ENCODE results near the gene DSCAML1.

The DSCAML1 gene

DNA sequence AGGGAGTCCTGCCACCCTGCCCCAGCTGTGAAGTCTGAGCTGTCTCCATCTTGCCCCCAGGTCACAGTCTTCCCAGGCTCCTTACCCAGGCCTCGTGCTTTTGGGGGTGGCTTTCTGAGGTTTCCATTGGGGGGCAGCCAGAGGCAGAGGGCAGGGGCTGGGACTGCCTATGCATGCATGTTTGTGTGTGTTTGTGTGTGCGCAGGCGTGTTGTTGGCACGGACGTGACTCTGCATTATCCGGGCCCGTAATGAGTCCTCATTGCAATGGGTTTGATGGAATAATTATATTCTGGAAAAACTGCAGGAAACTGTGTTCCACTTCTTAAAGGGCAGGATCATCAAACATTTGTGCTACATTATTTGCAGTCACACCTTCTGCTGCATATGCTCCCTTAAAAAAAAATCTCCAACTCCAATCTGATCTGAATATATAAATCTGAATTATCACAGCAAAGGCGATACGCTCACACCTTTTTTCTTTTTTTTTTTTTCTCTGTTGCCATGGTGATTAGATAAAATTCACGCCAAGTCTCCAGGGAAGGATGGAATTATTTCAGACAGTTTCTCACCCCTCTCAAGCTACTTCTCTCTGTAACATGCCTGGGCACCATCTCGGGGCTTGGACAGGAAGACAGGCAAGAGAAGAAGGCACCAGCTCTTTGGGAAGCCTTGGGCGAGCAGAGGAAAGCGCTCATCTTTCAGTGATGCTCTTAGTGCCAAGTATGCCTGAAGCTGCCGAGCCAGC, 45.9 kb downstream of the DSCAML1 start:
- no peak for DNase-seq

DNA sequence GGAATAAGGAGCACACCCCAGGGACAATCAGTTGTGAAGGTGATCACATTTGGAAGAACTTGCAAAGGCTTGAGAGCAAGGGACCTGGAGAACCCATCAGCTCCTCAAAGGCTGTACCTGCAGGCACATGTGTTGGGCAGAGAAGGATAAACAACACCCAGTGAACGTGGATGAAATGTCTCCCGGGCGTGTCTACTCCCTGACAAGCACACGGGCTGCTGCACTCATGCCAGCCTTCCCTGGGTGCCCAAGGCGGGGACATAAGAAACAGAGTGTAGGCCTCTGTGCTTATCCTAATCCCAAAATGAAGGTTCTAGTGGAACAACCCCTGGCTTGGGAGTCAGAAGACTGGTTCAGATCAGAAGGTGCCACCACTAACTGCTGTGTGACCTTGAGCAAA, 46.7 kb downstream of the DSCAML1 start:
- no peak for DNase-seq

DNA sequence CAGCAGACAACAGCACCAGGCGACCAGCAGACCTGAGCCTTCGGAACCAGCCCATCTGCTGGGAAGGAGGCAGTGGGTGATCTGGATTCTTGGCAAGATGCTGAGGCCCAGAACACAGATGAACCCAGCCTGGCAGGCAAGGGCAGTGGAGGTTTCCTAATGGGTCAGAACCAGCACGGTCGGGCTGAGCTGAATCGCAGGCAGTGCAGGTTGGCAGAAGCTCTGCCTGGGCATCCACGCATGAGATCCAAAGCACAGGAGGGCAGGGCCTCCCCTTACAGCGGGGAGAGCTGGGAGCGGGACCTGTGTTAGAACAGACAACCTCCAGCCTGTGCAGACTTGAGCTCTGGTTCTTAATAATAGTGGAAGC, 47.5 kb downstream of the DSCAML1 start:
- DNase-seq = no peak

DNA sequence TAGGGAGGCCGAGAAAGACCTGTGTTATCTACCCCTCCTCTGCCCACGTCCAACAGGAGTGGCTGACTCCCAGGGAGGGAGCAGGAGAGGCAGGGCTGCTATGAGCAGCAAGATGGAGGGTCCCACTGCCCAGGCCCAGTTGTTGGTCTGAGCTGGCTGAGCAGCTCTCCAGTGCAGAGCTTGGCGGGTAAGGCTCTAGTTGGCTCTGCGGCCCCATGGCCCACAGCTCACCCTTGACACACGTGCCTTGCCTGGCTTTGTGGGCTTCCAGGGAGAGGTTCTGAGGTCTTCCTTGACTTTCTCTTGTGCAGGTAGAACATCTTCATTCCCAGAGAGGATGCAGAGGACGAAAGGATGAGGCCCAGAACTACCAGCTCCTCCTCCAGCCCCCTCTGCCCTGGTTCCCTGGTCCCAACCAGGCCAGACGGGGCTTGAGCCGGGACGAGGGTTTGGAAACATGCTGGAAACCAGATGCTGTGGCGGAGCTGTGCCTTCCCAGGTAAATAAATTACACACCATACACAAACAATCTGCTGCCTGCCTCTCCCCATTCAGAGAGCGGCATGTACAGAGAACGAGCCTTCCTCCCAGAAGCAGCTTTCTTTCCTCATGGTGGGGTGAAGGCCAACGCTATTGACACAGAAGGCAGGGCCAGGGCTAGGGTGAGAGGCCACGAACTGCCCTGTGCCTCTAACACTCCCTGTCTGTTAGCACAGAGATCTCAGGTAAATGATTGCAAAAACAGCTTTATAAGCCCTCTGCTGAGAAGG, 48.1 kb downstream of the DSCAML1 start:
- DNase-seq = no peak

DNA sequence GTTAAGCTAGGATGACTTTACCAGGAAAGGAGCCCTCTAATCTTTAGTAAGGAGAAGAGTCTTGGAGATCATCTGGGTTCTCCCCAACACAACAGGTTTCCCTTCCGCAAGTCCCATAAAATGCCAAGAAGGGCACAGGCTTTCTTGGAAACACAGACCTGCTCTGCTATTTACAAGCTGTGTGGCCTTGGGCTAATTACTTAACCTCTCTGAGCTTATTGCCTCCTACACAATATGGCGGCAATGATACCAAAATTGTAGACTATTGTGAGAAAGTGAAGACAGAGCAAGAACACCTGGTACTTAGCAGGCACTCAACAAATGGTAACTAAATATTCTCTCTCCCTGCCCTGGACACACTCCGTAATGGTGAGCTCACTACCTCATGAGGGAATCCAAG, 49.1 kb downstream of the DSCAML1 start:
- no peak for DNase-seq

DNA sequence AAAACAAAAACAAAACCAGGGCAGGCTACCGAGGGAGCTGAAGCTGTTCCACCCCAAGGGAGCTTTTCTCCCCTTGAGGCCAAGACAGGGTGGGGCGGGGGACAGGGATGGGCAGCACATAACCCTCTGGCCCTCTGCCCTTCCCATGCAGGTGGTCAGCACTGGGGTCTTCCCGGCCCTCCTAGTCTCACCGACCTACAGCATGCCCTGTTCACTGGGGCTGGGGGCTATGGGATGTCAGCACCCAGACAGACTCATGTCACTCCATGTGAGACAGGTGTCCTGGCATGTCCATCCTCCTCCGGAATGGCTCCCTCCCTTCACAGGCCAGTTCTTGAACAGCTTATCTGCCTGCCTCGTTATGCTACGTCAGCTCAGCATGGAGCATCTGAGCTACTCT, 51.7 kb downstream of the DSCAML1 start:
- DNase-seq = no peak

DNA sequence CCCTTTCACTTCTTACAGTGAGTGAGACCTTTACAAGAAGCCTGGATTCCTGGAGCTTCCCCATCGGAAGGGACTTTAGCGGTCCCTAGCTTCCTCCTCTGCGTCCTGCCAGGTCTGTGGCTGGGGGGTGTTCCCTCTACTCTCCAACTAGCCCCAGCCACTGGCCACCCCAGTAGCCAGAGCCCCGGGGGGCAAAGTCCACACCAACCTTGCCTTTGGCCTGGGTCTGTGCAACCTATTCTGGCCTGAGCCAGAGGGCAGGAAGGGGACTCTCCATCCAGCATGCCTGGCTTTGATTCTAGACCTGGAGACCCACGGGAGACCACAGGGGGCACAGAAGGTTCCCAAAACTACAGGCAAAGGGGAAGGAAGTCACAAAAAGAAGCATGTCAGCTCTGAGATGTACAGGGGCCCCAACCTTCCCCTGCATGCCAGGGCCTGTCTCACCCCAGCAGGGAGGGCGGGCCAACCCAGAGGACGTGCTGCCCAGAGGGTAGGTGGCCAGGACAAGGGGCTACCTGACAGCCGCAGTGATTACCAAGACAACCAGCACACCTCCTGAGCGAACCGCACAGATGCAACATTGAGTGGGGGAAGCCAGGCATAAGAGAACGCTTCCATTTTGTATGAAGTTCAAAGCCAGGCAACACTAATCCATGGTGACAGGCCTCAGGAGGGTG, 52.4 kb downstream of the DSCAML1 start:
- DNase-seq = no peak

DNA sequence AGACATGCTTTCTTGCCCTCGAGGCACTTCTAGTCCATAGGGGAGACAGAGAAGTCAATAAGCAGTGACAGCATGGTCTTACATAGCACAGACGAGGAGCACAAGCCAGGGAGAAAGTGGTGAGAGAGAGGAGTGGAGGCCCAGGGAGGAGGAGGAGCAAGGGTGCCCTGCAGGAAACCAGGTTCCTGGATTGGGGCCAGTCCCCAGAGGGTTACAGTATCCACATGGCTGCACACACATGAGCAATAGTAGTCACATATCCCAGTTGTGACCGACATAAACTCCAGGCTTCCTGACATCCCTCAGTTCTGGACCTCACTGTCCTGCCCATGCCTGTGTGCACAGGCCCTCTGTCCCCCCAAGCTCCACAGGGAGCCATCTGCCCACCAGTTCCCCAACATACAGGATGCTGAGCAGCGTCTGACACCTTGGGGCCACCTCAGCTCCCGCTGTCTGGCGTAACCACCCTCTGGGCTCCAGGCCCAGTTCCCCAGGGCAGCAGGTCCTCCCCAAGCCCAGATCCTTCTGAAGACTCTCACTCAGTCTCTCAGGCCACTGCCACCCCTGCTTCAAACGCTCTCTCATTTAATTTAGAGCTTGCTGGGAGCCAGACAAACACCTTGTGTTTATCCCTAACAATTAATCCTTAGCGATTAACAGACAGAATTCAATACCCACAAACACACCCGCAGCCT, 53.7 kb downstream of the DSCAML1 start:
- DNase-seq = no peak

DNA sequence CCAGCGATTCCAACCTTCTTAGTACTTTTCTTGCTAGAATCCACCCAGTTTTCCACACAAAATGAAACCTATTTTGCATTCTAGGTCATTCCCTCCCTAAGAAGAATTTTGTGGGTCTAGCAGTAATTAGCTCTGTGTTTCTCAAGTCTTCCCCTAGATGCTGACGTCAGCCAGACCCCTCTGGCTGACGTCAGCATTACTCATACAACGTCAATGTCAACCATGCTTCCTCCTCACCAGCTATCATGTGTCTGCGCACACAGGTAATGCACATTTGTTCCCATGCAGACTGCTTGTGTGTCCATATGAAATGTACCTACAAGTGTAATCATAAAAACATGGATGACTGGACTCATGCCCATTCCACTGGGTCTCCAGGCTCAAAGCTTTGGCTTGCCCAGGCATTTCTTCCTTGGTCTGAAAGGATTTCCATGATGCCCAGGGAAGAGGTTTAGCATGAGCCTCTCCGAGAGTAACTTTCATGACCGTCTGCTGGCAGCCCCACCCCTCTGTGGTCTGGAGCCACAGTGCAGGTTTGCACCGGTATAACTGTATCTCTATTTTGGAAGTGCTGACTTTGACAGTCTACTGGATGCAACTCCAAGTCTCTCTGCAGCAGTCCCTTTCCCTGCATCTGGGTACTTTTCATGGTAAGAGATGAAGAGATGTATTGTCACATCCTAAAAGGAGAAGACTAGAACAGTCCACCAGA, 58.6 kb downstream of the DSCAML1 start:
- DNase-seq = no peak

DNA sequence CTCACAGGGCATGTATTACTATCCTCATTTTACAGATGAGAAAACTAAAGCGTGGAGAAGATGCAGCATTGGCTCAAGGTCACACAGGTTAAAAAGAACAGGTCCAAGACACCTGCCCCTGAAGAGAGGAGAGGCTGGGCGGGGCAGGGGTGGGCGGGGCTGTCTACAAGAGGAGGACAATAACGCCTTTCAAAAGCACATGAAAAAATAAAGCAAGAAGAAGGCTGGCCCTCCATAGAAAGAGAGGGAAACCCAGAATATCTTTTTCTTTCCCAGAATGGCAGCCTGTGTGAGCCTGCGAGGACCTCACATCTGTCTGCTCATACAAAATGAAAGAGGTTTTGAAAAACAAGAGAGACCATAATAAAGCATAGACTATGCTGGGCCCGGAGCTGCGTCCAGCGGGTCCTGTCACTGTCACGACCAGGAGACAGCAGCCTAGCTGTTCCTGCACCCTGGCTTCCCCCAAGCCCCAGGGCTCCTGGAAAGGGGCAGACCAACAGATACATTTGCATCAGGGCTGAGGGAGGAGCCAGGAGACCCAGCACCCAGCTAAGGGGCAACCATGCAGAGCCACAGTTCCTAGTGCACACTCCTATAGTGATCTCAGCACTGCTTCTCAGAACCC, 61.6 kb downstream of the DSCAML1 start:
- no peak for DNase-seq

DNA sequence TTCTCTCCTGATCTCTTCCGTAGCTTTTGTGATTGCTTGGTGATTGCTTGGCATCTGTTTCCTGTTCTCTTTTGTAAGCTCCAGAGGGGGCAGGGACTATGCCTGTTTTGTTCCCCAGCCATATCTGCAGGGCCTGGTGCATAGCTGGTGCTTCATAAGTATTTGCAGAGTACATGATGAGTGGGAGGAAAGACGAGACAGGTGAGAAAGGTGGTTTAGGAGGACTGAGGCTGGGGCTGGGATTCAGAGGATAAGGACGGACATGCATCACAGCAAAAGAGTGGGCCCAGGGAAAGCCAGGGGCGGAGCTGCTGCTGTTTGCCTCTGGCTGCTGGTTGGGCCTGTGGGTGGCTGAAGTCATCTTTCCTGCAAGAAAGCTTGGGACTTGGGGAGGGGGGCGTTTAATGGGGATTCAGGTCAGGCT, 62.4 kb downstream of the DSCAML1 start:
- DNase-seq = no peak

DNA sequence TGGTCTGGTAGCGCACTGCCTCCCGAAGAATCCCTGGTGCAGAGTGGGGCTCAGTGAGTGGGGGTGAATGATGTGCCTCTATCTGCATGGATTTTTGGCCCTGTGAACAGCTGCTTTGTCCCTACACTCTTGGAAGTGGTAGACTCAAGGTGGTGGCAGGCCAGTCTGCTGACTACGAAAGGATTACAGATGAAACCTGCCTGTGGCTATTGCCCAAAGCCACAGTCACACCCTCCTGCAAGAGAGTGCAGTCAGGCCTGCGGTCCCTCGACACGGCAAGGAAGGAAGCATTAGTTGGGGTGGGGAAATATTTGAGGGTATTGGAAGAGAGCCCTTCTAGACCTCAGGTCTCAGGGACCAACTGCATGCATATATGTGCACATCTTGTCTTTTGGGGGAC, 63.7 kb downstream of the DSCAML1 start:
- no peak for DNase-seq

DNA sequence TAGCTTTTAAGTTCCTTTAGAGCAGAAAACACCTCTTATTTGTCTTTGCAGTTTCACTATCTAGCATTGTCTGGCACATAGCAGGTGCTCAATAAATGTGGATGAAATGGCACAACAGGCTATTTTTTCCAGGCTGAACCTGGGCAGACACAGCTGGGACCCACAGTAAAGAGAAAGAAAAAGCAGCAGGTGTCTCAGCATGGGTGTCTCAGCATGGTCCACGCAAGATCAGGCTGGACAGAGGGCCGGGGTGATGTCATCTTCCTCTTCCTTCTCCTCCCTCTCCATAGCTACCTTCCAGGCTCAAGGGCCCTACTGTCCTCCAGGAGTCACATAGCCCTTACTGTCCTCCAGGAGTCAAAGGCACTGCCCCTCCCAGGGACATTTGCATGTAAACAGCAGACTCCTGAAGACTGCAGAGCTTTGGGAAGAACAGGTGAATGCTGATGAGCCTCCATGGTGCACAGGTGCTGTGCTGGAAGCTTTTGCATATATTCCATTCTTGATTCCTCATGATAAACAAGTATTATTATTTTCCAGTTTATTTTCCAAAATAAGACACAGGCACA, 65.2 kb downstream of the DSCAML1 start:
- DNase-seq = no peak

DNA sequence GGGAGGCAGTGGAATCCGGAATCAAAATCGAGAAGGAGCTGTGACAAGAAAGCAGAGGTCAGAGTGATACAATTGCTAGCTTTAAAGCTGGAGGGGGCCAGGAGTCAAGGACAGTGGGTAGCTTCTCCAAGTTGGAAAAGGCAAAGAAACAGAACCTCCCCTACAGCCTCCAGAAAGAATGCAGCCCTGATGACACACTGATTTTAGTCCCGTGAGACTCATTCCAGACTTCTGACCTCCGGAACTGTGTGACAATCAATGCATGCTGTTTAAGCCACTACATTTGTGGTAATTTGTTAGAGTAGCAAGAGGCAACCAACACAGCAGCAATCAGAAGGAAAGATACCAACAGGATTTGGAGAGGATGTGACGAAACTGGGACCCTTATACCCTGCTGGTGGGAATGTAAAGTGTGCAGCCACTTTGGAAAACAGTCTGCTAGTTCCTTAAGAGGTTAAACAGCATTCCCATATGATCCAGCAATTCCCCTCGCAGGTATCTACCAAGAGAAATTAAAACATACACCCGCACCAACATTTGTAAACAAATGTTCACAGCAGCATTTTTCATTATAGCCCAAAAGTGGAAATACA, 66.7 kb downstream of the DSCAML1 start:
- no peak for DNase-seq

DNA sequence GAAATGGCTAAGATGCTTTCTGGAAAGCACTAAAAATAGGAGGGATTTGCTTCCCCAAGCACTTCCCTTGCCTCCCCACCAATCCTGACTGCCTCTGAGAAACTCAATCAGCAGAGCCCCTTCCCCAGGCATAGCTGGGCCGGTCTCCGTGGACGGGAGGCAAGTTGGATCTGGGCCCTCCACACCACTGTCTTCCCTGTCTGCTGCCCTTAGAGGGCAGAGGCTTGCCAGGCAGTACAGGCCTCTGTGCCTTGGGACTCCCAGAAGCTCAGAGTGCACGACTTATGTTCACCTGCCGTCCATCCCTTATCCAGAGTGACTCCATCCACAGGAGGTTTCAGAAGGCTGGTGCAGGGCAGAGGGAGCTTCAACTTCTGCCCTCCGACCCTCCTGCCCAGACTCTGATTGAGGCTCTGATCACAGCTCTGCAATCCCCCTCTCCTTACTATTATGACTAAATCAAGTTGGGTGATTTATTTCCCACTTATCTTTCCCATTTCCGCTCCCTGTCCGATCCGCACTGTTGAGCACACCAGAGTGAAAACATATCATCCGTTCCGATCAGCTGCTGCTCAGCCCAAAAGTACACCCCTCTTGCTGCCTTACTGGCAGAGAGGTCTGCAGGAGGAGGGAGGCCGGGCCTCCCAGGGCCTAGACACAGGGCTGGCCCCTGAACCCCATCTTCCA, 71.8 kb downstream of the DSCAML1 start:
- DNase-seq = no peak

DNA sequence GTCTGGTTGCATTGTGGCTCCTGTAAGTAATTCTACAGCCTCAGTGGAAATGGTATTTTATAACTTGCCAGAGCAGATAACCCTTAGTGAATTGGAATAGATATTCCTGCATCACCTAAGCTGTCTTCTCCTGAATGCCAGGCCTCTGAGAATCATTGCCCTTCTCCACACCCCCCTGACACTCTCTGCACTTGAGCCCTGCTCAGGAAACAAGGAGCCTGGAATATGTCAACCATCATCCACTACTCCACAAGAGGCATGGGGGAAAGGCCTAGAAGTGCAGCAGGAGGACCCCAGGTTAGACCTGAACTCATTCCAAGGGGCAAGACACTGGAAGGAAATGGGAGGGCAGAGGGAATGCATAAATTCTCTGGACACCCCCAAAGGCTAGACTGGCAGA, 72.4 kb downstream of the DSCAML1 start:
- DNase-seq = no peak

DNA sequence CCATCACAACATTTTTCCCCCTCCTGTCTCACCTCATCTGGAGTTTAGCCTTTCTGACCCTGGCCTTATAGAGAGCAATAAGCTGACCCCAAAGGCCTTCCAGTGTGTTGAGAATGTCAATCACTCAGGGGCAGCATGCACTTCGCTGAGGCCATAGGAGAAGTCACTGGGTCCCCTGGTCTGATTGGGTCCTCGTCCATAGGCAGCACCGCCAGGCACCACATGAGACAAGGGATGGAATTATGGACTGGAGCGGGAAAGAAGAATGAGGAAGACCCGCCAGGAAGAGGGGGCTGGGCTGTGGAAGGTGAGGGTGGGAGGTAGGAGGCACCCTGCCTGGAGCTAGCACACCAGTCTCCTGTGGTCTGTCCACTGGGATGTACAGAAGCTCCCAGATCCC, 72.9 kb downstream of the DSCAML1 start:
- DNase-seq = no peak

DNA sequence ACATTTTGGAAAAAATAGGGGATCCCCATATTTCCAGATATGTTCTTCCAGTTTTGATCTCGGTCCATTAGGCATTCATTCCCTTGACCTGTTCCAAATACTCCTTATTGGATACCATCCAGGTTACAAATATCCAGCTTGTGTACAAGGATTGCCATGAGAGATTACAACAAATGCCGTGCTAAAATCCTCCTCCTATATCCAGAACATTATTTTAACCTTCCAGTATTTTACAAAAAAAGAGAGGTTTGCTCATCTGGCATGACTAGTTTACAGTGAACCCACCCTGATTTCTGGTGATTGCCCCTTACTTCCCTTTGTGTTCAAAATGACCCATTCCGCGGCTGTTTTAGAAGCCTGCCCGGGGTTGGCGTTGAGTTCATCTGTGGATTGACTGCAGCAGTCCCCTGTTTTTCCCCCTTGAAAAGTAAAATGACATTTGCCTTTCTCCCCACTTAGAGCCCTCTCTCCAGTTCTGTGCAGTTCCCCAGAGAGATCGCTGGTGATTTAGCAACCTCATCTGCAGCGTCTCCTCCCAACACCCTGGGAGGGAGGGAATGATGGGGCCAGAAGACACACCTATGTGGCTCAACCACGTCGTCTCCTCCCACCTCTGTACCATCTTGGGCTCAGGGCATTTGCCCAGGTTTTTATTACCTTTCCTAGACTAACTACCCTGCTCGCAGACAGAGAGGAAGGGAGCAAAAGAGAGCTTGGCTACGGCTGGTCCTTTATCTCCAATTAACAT, 73.6 kb downstream of the DSCAML1 start:
- no peak for DNase-seq

DNA sequence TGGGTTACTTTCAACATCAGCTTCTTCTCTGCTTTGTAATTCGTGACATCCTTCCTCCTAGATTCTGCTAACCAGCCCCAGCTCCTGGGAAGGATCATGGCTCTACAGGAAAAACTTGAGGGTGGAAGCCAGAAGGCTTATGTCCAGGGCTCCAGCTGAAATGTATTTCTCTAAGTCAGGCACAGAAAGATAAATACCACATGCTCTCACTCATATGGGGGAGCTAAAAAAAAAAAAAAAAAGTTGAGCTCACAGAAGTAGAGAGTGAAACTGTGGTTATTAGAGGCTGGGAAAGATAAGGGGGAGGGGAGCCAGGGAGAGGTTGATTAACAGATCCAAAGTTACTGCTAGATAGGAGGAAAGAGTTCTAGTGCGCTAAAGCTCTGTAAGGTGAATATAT, 74.9 kb downstream of the DSCAML1 start:
- DNase-seq = no peak

DNA sequence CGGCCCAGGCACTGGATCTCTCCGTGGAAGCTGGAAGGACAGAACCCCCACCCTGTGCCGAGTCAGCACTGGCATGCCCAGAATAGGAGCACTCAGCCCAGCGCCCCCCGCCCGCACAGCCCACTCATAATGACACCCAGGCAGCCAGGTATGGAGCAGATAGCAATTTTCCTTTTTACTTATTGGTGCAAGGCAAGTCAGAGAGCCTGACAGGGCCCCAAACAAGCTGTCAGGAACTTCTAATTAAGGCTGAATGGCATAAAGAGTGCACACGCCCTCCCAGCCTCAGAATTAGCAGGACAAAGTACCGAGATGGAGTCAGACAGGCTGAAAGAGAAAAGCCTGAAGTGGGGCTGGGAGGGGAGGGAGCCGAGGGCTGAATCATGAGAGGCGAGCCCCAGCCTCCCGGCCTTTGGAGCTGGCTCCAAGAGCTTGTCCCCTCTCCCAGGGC, 76.9 kb downstream of the DSCAML1 start:
- DNase-seq = no peak

Data from activated CD4-positive, alpha-beta T cell treated with anti-CD3 and anti-CD28 coated beads, Interleukin-2, amount 50 U/mL, for 1 hour (primary cell).